HG02943 (cell line): ENCODE data around the gene BABAM1.

Source experiments
- ATAC-seq: cut with Tn5 transposase; IDR thresholded peaks from one replicate; pipeline ENCODE4 v1.9.1; 2021; ENCODE audit warnings: mild to moderate bottlenecking, low read depth, moderate library complexity; ENCODE audit not compliant: unreplicated experiment

BABAM1 gene

DNA sequence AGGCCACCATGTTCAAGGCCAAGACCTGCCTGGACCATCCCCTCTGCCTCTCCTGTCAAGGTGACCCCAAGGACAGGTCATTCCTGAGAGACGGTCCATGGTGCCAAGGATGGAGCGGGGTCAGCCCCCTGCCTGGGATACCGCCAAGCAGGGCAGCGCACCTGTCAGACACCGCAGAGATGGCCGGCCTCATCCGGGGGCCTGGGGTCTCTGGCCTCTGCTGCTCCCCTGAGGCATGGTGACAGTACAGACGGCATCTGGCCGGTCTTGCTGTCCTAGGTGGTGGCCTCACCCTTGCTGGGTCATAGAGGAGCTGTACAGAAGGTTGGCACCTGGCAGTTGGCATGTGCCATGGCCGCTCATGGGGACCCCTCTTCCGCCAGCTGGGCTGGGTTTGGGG is 53.2 kb downstream of the BABAM1 start:
- no peak for ATAC-seq

DNA sequence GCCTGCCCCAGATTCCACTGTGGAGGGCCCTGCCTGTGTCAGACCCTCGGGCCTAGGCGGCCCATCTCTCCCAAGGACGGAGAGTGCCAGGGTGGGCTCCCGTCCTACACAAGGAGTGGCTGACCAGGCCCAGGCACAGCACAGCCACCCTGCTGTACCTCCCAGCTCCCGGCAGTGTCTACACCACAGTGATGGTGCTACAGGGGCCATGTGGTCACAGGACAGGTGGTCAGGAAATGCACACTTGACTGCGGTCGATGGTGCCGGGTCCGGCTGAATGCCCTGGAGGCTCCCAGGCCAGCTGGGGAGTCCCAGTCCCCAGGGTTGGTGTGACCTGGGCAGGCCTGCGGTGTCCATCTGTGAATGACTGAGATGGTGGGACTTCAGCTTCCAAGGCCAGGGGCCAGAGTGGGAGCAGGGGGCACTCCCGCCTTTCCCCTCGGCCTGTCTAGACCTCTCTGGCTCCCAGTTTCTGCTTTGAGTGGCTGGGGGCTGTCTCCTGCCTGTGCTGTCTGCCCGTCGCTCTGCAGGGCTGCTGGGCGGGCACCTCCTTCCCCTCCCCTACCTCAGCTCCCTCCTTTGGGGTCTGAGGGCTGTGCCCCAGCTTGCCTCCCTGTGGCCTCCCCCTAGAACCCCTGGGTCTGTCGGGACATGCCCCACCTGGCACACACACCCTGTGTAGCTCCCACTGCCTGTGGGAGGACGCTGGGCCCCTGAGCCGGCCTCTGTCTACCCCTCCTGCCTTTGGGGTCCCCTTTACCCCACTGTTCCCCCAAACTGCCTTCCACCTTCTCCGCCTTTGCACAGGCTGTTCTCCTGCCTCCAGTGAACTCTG is 54.6 kb downstream of the BABAM1 start:
- ATAC-seq, result no peak

DNA sequence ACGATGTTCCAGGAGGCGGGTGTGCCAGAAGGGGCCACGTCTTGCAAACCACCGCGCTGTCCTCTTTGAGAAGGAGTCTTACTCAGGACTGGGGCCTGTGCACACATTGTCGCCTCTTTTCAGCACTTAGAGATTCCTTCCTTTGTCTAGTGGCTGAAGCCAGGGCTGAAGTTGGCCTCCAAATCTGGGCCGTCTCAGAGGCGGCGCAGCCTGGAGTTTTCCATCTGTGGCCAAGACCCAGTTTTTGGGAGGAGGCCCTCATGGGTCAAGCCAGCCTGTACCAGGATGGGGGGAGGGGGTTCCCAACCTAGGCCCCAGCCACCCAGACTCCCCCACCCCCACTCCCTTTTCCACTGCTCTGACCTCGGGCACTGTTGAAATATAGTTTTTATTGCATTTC is 55.6 kb downstream of the BABAM1 start:
- ATAC-seq, result no peak

DNA sequence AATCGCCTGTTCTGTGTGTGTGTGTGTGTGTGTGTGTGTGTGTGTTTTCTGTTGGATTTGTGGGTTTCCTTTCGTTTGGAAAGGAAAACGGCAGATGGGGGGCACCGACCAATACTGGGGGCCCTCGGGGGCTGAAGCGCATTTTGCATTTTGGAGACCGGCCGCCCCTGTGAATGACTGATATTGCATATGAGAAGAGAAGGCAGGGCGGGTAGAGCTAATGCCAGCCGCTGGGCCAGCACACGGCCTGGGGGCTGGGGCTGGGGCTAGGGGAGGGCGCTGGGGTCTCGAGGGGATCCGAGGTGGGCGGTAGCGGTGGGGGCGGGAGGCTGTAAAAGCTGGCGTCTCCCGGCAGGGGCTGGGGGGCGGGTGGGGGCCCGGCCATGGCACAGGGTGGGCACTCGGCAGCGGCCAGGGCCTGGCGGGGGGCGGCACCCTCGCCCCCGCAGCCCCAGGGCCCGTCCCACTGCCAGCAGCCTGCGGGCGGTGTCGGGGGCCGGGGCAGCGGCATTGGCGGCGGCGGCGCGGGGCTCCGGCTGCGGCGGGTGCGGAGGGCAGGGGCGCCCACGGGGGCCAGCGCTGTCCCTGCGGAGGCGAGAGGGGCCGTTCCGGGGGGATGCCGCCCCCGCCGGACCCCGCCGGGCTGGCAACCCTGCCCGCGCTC is 56.2 kb downstream of the BABAM1 start:
- ATAC-seq, result no peak

DNA sequence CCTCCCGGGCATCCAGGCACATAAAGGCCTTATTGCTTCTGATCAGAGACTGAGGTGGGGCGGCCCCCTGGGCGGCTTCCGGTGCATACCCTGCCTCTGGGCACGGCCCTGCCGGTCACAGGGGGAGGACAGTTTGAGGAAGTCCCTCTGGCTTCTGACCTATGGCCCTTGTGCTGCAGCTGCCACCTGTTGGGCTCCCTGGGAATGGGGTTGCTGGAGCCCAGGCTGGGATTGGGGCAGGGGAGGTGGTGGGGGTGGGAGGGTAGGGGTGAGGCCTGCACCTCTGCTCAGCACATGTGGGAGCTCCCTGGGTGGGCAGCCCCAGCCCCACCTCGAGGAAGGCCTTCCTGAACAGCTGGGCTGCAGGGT is 56.7 kb downstream of the BABAM1 start:
- no peak for ATAC-seq

DNA sequence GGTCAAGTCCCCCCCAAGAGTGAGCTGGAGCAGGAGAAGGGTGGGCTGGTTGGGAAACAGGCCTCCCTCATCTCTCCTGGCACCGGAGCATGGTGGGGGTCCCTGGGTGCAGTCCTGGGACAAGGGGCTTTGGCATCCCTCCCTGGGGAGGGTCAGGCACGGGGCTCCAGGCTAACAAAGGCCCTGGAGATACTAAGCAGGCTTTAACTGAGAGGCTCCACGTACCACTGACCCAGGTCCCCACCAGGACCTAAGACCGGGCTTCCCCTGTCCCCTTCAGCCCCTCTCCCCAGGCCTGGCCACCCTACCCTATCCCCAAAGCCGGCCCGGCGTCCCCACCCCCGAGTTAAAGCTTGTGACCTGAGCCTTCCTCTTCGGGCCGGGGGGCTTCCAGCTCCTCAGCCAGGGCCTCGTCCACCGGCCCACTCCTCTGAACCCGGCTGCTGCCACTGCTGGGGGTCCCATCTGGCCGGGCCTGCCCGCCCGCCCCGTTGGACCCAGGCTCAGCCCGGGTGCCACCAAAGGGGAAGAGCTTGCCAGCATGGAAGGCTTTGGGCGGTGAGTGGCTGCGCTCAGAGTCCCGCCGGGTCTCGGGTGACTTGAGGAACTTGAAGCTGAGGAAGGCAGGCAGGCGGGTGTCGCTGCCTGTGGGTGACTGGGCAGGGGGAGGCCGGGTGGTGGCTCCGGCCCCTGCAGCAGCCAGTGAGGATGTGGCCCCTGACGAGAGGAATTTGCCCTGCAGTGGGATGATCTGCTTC is 57.3 kb downstream of the BABAM1 start:
- no peak for ATAC-seq

DNA sequence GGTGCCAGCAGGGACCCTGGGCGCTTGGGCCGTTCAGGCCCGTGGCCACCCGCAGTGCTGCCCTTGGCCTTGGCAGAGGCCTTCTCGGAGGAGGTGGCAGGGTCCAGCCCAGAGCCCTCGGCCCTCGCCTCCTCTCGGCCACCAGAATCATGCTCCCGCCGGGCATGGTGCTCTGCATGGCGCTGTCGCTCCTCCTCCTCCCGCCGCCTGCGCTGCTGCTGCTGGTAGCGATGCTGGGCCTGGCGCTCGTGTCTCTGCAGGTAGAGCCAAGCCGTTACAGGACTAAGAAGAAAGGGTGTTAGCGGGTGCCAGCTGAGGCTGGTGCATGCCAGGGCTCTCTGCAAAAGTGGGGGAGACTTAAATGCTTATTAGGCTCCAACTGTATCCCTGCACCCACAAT is 57.9 kb downstream of the BABAM1 start:
- ATAC-seq, result no peak

DNA sequence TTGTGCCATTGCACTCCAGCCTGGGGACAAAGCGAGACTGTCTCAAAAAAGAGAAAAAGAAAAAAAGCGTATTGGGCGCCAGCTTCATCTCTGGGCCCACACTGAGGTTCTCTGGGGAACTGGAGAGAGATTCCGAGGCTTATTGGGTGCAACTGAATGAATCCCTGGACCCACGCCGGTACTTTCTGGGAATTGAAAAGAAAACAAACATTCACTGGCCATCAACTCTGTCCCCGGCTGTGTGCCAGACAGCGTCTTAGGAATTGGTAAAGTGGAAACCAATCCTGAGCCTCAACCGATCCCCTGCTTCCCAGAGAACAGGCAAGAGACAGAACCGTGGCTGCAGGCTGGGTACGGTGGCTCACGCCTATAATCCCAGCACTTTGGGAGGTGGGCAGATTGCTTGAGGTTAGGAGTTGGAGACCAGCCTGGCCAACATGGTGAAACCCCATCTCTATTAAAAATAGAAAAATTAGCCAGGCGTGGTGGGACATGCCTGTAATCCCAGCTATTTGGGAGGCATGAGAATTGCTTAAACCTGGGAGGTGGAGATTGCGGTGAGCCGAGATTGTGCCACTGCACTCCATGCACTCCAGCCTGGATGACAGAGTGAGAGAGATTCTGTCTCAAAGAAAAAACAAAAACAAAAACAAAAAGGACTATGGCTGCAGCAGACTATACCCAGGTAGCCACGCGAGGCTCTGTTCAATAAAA is 58.8 kb downstream of the BABAM1 start:
- ATAC-seq, result no peak

DNA sequence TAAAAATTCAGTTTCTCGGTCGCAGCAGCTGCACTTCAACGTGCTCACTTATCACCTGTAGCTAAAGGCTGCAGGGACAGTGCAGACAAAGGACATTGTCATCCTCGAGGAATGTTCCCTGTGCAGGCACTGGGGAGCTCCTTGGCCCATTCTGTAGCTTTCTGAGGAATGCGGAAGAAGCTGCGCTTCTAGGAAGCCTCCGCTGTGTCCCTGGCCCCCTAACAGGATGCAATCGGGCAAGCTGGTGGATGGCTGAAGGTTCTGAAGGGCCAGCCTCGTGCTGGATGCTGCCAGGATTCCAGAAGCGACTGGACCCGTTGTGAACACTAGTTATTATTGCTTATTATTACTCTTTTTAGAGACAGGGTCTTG is 59.3 kb downstream of the BABAM1 start:
- ATAC-seq, result no peak

DNA sequence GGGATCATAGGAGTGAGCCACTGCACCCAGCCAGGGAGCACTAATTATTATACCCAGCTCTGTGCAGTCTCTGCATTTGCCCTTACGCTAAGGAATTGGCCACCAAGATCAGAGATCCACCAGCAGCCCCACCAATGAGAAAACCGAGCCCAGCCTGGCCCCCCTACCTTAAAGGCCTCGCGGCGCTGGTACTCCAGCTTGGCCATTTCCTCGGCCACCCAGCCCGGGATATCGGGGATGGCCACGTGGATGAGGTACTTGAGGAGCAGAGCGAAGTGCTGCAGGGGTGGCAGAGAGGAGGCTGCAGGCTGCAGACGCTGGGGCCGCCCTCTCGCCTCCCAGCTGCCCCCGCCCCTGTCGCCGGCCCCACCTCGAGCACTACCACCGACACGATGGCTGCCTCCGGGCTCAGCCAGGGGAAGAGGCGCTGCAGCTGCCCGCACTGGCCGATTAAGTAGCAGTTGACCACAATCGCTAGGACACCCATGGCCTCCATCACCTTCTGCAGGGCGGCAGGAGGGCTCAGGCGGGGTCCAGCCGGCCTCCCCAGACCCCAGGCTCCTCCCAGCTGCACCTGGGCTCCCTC is 59.9 kb downstream of the BABAM1 start:
- no peak for ATAC-seq

DNA sequence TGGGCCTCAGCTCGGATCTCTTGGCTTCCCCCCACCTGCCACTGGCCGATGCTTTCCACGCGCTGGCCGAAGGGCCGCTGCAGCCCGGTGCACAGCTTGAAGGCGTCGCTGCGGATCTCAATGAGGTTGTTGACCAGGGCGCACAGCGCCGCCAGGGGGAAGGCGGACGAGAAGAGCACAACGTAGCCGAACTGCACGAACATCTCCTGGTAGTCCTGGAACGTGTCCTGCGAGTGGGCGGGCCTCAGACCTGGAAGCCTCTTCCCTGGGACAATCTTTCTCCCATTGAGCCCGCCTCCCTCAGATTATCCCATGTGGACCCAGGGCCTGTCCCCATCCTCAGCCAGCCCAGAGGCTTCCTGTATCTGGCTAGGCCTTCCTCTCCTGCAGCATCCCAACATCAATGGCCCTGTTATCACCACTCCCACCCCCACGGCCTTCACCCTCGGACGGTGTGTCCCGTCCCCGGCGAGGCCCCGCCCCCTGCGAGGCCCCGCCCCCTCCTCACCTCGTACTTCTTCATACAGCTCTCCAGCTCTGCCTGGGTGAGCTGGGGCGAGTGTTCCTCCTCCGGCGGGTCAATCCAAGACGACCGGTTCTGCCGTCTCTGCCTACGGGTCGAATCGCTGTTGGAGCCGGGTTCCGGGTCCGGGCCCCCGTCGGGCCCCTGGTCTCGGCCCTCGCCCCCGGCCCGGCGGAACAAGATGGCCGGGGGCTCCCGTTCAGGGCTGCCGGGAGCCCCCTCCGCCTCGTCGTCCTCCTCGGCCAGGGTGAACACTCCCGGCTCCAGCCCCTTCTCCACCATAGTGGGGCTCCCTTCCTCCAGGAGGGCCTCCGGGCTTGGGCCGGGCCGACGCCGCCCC is 60.6 kb downstream of the BABAM1 start:
- no peak for ATAC-seq
